ENCODE measurements around the gene VMP1. TPM values are rescaled to one million over a fixed set of nuclear protein-coding genes. Genes with fewer than 3 reads are reported as not detected.

VMP1 gene
- total RNA-seq, 2 experiments from 2014 or later, result 29.2 to 38.0 TPM

DNA sequence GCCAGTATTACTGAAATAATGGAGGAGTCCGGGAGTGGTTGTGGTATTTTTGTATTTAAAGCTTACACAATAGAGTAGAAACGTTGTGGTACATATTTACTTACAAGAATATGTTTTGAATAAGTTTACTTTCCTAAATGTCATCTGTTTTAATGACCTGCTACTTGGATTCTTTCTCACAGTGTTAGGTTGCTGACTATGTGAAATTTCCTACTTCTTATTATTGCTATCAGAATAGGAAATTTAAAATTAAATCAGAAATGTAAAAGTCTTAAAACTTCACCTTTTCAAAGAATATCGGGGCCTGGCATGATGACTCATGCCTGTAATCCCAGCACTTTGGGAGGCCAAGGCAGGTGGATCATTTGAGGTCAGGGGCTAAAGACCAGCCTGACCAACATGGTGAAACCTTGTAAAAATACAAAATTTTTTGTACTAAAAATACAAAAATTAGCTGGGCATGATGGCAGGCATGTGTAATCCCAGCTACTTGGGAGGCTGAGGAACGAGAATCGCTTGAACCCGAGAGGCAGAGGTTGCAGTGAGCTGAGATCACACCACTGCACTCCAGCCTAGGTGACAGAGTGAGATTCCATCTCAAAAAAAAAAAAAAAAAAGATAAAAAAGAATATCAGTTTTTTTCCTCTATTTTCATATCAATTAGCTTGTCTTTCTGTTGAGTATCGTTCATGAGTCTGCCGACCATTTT lies 77.8 kb downstream of the VMP1 start:
- intact Hi-C loops (cut with micrococcal nuclease; ENCODE audit: unreplicated experiment), result no loop called here
- ChIA-PET CTCF (ENCODE audit: unreplicated experiment) (no interaction called here), POLR2A (interaction anchor here (0.5 to 1.0 kb wide), 8 partner anchors 10 to 915 kb away, joined by 3 to 4 read pairs (median 4); no protein-coding TSS in a partner anchor)
- peak overlapping the region; percentile 77 for H3K4me2 ChIP-seq (ENCODE audit: low read length)
- peak overlapping the region; percentile 90 for H3K27ac ChIP-seq (ENCODE audit: low read depth, low read length, poor library complexity, severe bottlenecking)
- H3K4me1 ChIP-seq (ENCODE audit: insufficient read depth, low read length, poor library complexity, severe bottlenecking), result peaks cover 55% of the 10 kb centered on the region
- H2AFZ ChIP-seq (ENCODE audit: low read length), result no peak overlapping the region
- H3K9me2 ChIP-seq (ENCODE audit: insufficient read depth, low read length), result no peaks in the 10 kb centered on the region
- DNase-seq (ENCODE audit: low spot score), result no peak
- BruUV-seq (replicated peaks), result no TSS peak
- no peaks in the 10 kb centered on the region for H3K36me3 ChIP-seq (ENCODE audit: insufficient read depth, low read length)
- TF ChIP-seq CTCF (conservative IDR thresholded peaks at IDR 0.05; ENCODE audit: low read length), result no peak
- TF ChIP-seq EZH2phosphoT487 (IDR thresholded peaks at IDR 0.05; ENCODE audit: borderline replicate concordance, low read depth, low read length), result no peak
- peaks cover 5% of the 10 kb centered on the region; the same call in 1 of the 2 replicates for H3K79me2 ChIP-seq (ENCODE audit: insufficient read depth, low read depth, low read length)
- no peak overlapping the region for H3K4me3 ChIP-seq (ENCODE audit: low read depth, low read length, poor library complexity, severe bottlenecking)
- H3K9me3 ChIP-seq (ENCODE audit: low read length), result no peaks in the 10 kb centered on the region
- no peaks in the 10 kb centered on the region for H4K20me1 ChIP-seq (ENCODE audit: insufficient read depth, low read length)

GRCh38 chr17:59786213-59786535 lies 78.7 kb downstream of the VMP1 start:
- DNase-seq (ENCODE audit: low spot score), result no peak
- Histone ChIP-seq H3K4me3 (ENCODE audit: low read depth, low read length, poor library complexity, severe bottlenecking) (peak overlapping the region; percentile 46), H3K4me2 (ENCODE audit: low read length) (peak overlapping the region; percentile 77), H3K9me3 (ENCODE audit: low read length) (no peaks in the 10 kb centered on the region), H3K27ac (ENCODE audit: low read depth, low read length, poor library complexity, severe bottlenecking) (peak overlapping the region; percentile 74), H3K79me2 (ENCODE audit: insufficient read depth, low read depth, low read length) (peaks cover 5% of the 10 kb centered on the region; the same call in 1 of the 2 replicates), H3K36me3 (ENCODE audit: insufficient read depth, low read length) (no peaks in the 10 kb centered on the region), H4K20me1 (ENCODE audit: insufficient read depth, low read length) (no peaks in the 10 kb centered on the region), H3K4me1 (ENCODE audit: insufficient read depth, low read length, poor library complexity, severe bottlenecking) (peaks cover 55% of the 10 kb centered on the region), H2AFZ (ENCODE audit: low read length) (peak overlapping the region; percentile 76; the same call in 1 of the 2 replicates), H3K9me2 (ENCODE audit: insufficient read depth, low read length) (no peaks in the 10 kb centered on the region)
- intact Hi-C loops (cut with micrococcal nuclease; ENCODE audit: unreplicated experiment), result no loop called here
- CTCF ChIA-PET (ENCODE audit: unreplicated experiment), result no interaction called here
- POLR2A ChIA-PET, result interaction anchor here (0.6 to 1.0 kb wide), 4 partner anchors 11 to 916 kb away, joined by 3 to 4 read pairs (median 3); no protein-coding TSS in a partner anchor
- no peak for TF ChIP-seq CTCF (conservative IDR thresholded peaks at IDR 0.05; ENCODE audit: low read length)
- no peak for TF ChIP-seq EZH2phosphoT487 (IDR thresholded peaks at IDR 0.05; ENCODE audit: borderline replicate concordance, low read depth, low read length)
- BruUV-seq (replicated peaks), result no TSS peak

All from OCI-LY7 (cell line).